GM13977 (cell line): ENCODE measurements around the gene SLC46A3.

Source experiments
- DNase-seq: peaks from one replicate; pipeline ENCODE4 v3.0.0; 2012; ENCODE audit warnings: low spot score
- CTCF ChIP-seq: IDR thresholded peaks from 2 replicates; pipeline ENCODE4 v1.5.1; 2012; ENCODE audit warnings: mild to moderate bottlenecking, control low read depth; ENCODE audit not compliant: insufficient read depth; ENCODE audit errors: extremely low read depth, missing control alignments
- in situ Hi-C: fragments of 300-500 bp; cut with MboI; formaldehyde crosslinking; loops from one replicate; pipeline ENCODE4 v1.12.0; 2022; ENCODE audit warnings: low sequenced_read_pairs, low pct_unique_long_range_greater_than_20kb, mixed read lengths, inconsistent platforms; ENCODE audit not compliant: unreplicated experiment

SLC46A3 gene

GRCh38 chr13:28655561-28655960 lies 63.2 kb downstream of the SLC46A3 start:
- in situ Hi-C loops = no loop called here
- DNase-seq = no peak
- TF ChIP-seq CTCF = no peak

DNA sequence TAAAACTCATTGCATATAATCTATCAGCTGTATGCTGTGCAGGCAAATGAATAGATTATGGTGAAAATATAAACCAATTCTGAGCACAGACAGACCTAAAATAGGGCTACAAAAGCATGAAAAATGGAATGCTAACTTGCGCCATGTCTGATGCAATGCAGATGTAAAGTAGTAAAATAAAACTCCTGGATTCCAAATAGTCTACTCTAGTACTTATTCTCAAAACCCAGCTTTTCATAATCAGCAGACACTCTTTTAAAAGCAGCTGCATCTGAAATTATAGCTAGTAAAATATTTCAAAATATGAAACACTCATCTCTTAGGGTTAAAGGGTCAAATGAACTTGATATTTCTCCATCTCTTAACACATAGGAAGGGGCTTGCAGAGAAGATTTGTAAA lies 64.5 kb downstream of the SLC46A3 start:
- in situ Hi-C loops = no loop called here
- no peak for TF ChIP-seq CTCF
- DNase-seq = no peak

DNA sequence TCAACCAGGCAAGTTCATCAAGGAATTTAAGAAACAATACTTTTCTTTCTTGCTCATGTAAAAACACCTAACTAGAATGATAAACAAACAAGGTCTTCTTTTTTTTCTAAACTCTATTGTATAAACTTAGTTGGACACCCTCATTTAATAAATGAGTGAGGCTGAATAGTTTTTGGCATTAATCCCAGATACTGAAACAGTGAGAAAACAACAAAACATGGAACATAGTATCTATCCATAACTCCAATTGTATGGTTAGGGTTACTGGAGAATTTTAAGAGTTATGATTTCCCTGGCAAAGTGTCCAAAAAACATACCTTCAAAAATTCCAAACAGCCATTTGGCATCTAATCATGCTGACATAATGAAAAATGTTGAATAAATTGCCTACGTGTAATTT lies 65.7 kb downstream of the SLC46A3 start:
- no peak for DNase-seq
- no peak for TF ChIP-seq CTCF
- in situ Hi-C loops = no loop called here

DNA sequence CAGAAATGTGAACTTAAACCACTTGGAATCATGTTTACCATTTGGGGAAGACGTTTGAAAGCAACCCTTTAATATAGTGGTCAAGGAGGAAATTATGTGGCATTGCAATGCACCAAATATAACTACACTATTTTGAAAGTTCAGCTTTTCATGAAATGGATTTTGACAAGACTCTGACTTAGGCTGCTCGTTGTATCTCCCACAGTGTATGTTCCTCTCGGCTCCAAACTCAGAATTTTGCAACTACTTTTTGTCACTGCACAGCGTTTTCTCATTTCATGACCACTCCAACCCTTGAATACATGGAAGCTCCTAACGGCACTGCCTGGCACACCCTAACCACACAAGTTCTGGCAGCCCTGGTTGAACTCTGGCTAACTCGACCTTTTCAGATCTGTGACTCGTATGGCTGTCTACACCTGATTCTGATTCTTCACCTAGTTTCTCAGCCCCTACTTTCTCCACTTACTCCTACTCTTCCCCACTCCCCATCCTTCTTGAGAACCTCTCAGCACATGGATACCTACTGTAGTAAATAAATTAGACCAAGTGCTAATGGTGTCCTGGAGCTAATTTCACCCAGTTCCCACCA lies 66.9 kb downstream of the SLC46A3 start:
- no peak for TF ChIP-seq CTCF
- in situ Hi-C loops = no loop called here
- no peak for DNase-seq

GRCh38 chr13:28650284-28650683 lies 68.5 kb downstream of the SLC46A3 start:
- no peak for DNase-seq
- in situ Hi-C loops = no loop called here
- TF ChIP-seq CTCF = no peak
